GM12878 (cell line): ENCODE results near the gene CLUH. TPM values are rescaled to one million over a fixed set of nuclear protein-coding genes. Genes with fewer than 3 reads are reported as not detected.

Experiments
- ATAC-seq: fragments of 200-7000 bp; cut with Tn5 transposase; 3 replicates; pipeline ENCODE4 v1.9.1; 2020; ENCODE audit warnings: mild to moderate bottlenecking, moderate library complexity
- BruUV-seq: library from RNA; stranded (reverse); fragments of 400-500 nt; replicated peaks from 2 replicates; lab custom pipeline; 2021; lab: Mats Ljungman, UMichigan
- CTCF ChIA-PET: fragments of 300-600 bp; sonication (Branson Sonifier 250); formaldehyde crosslinking; extraction: SDS; loops from one replicate; lab custom pipeline; 2021; ENCODE audit warnings: inconsistent platforms; lab: Yijun Ruan, JAX
- POLR2A ChIA-PET: fragments of 350-600 bp; formaldehyde crosslinking; extraction: SDS; loops from one replicate; lab custom pipeline; 2021; ENCODE audit warnings: inconsistent platforms; lab: Charles Lee
- RAD21 ChIA-PET: fragments of 300-600 bp; sonication (Branson Sonifier 250); formaldehyde crosslinking; loops from one replicate; lab custom pipeline; 2023; ENCODE audit warnings: antibody characterized with exemption; ENCODE audit not compliant: unreplicated experiment; lab: Charles Lee
- SMC1A ChIA-PET: fragments of 300-600 bp; sonication (Branson Sonifier 250); formaldehyde crosslinking; loops from one replicate; lab custom pipeline; 2023; ENCODE audit not compliant: unreplicated experiment, uncharacterized antibody; lab: Charles Lee
- DNase-seq: peaks from one replicate; pipeline ENCODE4 v3.0.0-alpha.2; 2011; ENCODE audit warnings: low read depth, low spot score
- FAIRE-seq: peaks from 3 replicates; lab custom pipeline; 2011; peaks lifted over from hg19 to GRCh38; lab: Jason Lieb, UNC
- H2AFZ ChIP-seq: 2 replicates; pipeline ENCODE4 v1.6.0; 2011; ENCODE audit warnings: low read depth, low read length, control low read depth; ENCODE audit not compliant: control insufficient read depth
- H3K27ac ChIP-seq: 2 replicates; pipeline ENCODE4 v1.5.1; 2011; ENCODE audit warnings: control low read depth; ENCODE audit not compliant: control insufficient read depth, insufficient read depth
- H3K27me3 ChIP-seq, 2 experiments: replicated peaks in 1 of 2; 2 replicates each; pipeline versions ENCODE4 v1.6.0 to v1.6.1; 2011; ENCODE audit warnings: low read length in 1 of 2; ENCODE audit not compliant: control insufficient read depth in 2 of 2, insufficient read depth in 2 of 2
- H3K36me3 ChIP-seq, 2 experiments: 2 replicates each; pipeline ENCODE4 v1.5.1; 2011; ENCODE audit warnings: low read length in 1 of 2; ENCODE audit not compliant: control insufficient read depth in 2 of 2, insufficient read depth in 2 of 2
- H3K4me1 ChIP-seq: 2 replicates; pipeline ENCODE4 v1.6.1; 2011; ENCODE audit warnings: mild to moderate bottlenecking, low read length, moderate library complexity, mixed read lengths; ENCODE audit not compliant: control insufficient read depth, insufficient read depth
- H3K4me2 ChIP-seq: 2 replicates; pipeline ENCODE4 v1.6.0; 2011; ENCODE audit warnings: control low read depth; ENCODE audit not compliant: control insufficient read depth, insufficient read depth
- H3K4me3 ChIP-seq: fragments of 200-600 bp; sonication (generic); 2 replicates; pipeline ENCODE4 v1.5.1; 2016
- H3K79me2 ChIP-seq: 2 replicates; pipeline ENCODE4 v1.6.0; 2011; ENCODE audit warnings: low read length; ENCODE audit not compliant: control insufficient read depth, insufficient read depth
- H3K9ac ChIP-seq: 2 replicates; pipeline ENCODE4 v1.8.0; 2011; ENCODE audit warnings: low read length, control low read depth, mixed read lengths; ENCODE audit not compliant: control insufficient read depth, insufficient read depth
- H3K9me3 ChIP-seq: replicated peaks from 3 replicates; pipeline ENCODE4 v1.5.1; 2011; ENCODE audit warnings: mild to moderate bottlenecking, low read length; ENCODE audit not compliant: control insufficient read depth, insufficient read depth
- H4K20me1 ChIP-seq: 2 replicates; pipeline ENCODE4 v1.6.0; 2011; ENCODE audit not compliant: control insufficient read depth, insufficient read depth
- BRCA1 ChIP-seq: IDR thresholded peaks from 2 replicates; pipeline ENCODE4 v1.6.1; 2011; ENCODE audit warnings: low read depth, low read length, improper control_type of control experiment
- CEBPZ ChIP-seq: fragments of 150-350 bp; IDR thresholded peaks from 2 replicates; pipeline ENCODE4 v1.6.1; 2016; ENCODE audit warnings: low read depth, low read length
- NFYA ChIP-seq: IDR thresholded peaks from 2 replicates; pipeline ENCODE4 v1.6.1; 2011; ENCODE audit warnings: low read depth, mild to moderate bottlenecking, low read length, improper control_type of control experiment, borderline replicate concordance
- SREBF1 ChIP-seq: IDR thresholded peaks from 2 replicates; pipeline ENCODE4 v1.6.1; 2012; ENCODE audit warnings: mild to moderate bottlenecking, low read length
- STAT3 ChIP-seq: IDR thresholded peaks from 2 replicates; pipeline ENCODE4 v1.6.1; 2011; ENCODE audit warnings: low read depth, low read length, improper control_type of control experiment
- TCF3 ChIP-seq: IDR thresholded peaks from 2 replicates; pipeline ENCODE4 v1.6.1; 2012; ENCODE audit warnings: low read depth, mild to moderate bottlenecking, low read length, borderline replicate concordance; ENCODE audit not compliant: insufficient read depth
- ZNF207 ChIP-seq: fragments of 450-650 bp; IDR thresholded peaks from 2 replicates; pipeline ENCODE4 v1.6.1; 2014; ENCODE audit warnings: antibody characterized with exemption, mild to moderate bottlenecking, borderline replicate concordance
- WGBS: methylation state at CpG from one replicate; pipeline ENCODE4 v1.1.6; 2016; ENCODE audit warnings: low lambda C conversion rate; ENCODE audit not compliant: insufficient replicate concordance, insufficient coverage; ENCODE audit errors: missing lambda C conversion rate; 5-methylcytosine and 5-hydroxymethylcytosine counted together
- in situ Hi-C: fragments of 300-500 bp; cut with MboI; formaldehyde crosslinking; loops from 9 replicates; pipeline ENCODE4 v1.14.3; 2018; ENCODE audit warnings: mixed read lengths
- intact Hi-C: fragments of 100-400 bp; cut with micrococcal nuclease; formaldehyde crosslinking; loops from one replicate; pipeline ENCODE4 v1.14.2; 2022; ENCODE audit not compliant: unreplicated experiment
- polyA plus RNA-seq, 11 experiments: library from polyadenylated mRNA; depleted of rRNA in 4 of 11; unstranded in 6 of 11; stranded (reverse) in 5 of 11; fragments of >200 nt; fragmentation: Nextera tagmentation in 4 of 11; fragmentation: Illumina TruSeq in 1 of 11; extraction: Ambion mirVana in 4 of 11; extraction: Trizol in 1 of 11; gene quantifications; 1 replicate in 1 of 11; 2 replicates in 10 of 11; pipeline versions ENCODE4 v1.2.1 to v1.2.3, GENCODE V29; 2011 to 2016; ENCODE audit warnings: inconsistent platforms in 2 of 11, missing spikeins in 2 of 11, low read depth in 1 of 11
- total RNA-seq, 4 experiments: library from RNA; depleted of rRNA in 3 of 4; stranded (reverse); fragments of >200 nt in 3 of 4; fragmentation: Illumina TruSeq in 1 of 4; extraction: Trizol in 1 of 4; gene quantifications; 2 replicates each; pipeline versions ENCODE4 v1.2.1 to v1.2.3, GENCODE V29; 2013 to 2021
- TF ChIP-seq, protein P1 (sequence below): IDR thresholded peaks from 2 replicates; pipeline ENCODE4 v1.6.1; 2011; ENCODE audit warnings: low read depth, mild to moderate bottlenecking, low read length, moderate library complexity, borderline replicate concordance; ENCODE audit errors: extremely low read depth
- TF ChIP-seq, protein P2 (sequence below): fragments of 450-650 bp; IDR thresholded peaks from 2 replicates; pipeline ENCODE4 v1.6.1; 2017; ENCODE audit warnings: mild to moderate bottlenecking
- TF ChIP-seq, protein P3 (sequence below), 3 experiments: IDR thresholded peaks in 2 of 3; conservative IDR thresholded peaks in 1 of 3; 2 replicates each; pipeline ENCODE4 v1.5.1; 2011; ENCODE audit warnings: low read depth in 3 of 3, low read length in 3 of 3, mild to moderate bottlenecking in 3 of 3, control low read depth in 2 of 3, moderate library complexity in 2 of 3, inconsistent platforms in 1 of 3, mixed read lengths in 1 of 3; ENCODE audit not compliant: control insufficient read depth in 2 of 3, insufficient read depth in 1 of 3; ENCODE audit errors: extremely low read depth in 1 of 3

Gene CLUH
- total and polyA plus RNA-seq, 10 of the 15 experiments (the other 5 are each of a cell fraction or from before 2014, with no cell fraction given) = 0.11 to 147 (median 60.2) TPM

GRCh38 chr17:2718150-2718938 lies 6.8 kb upstream of the CLUH start:
- ATAC-seq = no peak
- intact Hi-C loops (no loop called here), in situ Hi-C loops (no loop called here)
- Histone ChIP-seq H3K79me2 (no peaks in the 10 kb centered on the region), H3K36me3 (no peaks in the 10 kb centered on the region), H3K27me3 (peaks cover 0 to 2% of the 10 kb centered on the region in 2 experiments; a peak in 3 of 4 replicates), H4K20me1 (no peaks in the 10 kb centered on the region), H3K4me2 (no peak overlapping the region), H3K27ac (no peak overlapping the region), H3K9ac (no peak overlapping the region), H3K9me3 (no peaks in the 10 kb centered on the region), H3K4me1 (no peaks in the 10 kb centered on the region; the same call in none of the 2 replicates), H3K4me3 (no peak overlapping the region), H2AFZ (no peak overlapping the region)
- SMC1A ChIA-PET = no interaction called here
- DNase-seq = no peak
- FAIRE-seq = no peak
- BruUV-seq = no TSS peak
- WGBS = 55% methylated on average over 13 of the region's 13 CpGs
- POLR2A ChIA-PET = no interaction called here
- RAD21 ChIA-PET = no interaction called here
- CTCF ChIA-PET = no interaction called here
- TF ChIP-seq, protein P1, sequence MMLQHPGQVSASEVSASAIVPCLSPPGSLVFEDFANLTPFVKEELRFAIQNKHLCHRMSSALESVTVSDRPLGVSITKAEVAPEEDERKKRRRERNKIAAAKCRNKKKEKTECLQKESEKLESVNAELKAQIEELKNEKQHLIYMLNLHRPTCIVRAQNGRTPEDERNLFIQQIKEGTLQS = no peak
- TF ChIP-seq TCF3 = no peak
- TF ChIP-seq, protein P2, sequence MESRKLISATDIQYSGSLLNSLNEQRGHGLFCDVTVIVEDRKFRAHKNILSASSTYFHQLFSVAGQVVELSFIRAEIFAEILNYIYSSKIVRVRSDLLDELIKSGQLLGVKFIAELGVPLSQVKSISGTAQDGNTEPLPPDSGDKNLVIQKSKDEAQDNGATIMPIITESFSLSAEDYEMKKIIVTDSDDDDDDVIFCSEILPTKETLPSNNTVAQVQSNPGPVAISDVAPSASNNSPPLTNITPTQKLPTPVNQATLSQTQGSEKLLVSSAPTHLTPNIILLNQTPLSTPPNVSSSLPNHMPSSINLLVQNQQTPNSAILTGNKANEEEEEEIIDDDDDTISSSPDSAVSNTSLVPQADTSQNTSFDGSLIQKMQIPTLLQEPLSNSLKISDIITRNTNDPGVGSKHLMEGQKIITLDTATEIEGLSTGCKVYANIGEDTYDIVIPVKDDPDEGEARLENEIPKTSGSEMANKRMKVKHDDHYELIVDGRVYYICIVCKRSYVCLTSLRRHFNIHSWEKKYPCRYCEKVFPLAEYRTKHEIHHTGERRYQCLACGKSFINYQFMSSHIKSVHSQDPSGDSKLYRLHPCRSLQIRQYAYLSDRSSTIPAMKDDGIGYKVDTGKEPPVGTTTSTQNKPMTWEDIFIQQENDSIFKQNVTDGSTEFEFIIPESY = no peak
- TF ChIP-seq SREBF1 = no peak
- TF ChIP-seq, protein P3, sequence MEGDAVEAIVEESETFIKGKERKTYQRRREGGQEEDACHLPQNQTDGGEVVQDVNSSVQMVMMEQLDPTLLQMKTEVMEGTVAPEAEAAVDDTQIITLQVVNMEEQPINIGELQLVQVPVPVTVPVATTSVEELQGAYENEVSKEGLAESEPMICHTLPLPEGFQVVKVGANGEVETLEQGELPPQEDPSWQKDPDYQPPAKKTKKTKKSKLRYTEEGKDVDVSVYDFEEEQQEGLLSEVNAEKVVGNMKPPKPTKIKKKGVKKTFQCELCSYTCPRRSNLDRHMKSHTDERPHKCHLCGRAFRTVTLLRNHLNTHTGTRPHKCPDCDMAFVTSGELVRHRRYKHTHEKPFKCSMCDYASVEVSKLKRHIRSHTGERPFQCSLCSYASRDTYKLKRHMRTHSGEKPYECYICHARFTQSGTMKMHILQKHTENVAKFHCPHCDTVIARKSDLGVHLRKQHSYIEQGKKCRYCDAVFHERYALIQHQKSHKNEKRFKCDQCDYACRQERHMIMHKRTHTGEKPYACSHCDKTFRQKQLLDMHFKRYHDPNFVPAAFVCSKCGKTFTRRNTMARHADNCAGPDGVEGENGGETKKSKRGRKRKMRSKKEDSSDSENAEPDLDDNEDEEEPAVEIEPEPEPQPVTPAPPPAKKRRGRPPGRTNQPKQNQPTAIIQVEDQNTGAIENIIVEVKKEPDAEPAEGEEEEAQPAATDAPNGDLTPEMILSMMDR (IDR thresholded peaks at IDR 0.05 in 2 of 3, conservative IDR thresholded peaks at IDR 0.05 in 1 of 3; ENCODE audit: control insufficient read depth in 2 of 3, extremely low read depth in 1 of 3, insufficient read depth in 1 of 3, low read depth in 3 of 3, low read length in 3 of 3) = no peak
- no peak for TF ChIP-seq ZNF207
- TF ChIP-seq STAT3 = no peak
- TF ChIP-seq CEBPZ = no peak
- TF ChIP-seq BRCA1 = no peak
- TF ChIP-seq NFYA = no peak
